Adrenal gland (tissue), 12 donors: ENCODE results near the gene MAML2. TPM values are rescaled to one million over a fixed set of nuclear protein-coding genes. Genes with fewer than 3 reads are reported as not detected.
A peak's percentile ranks its signal among the peaks of the same experiment; 100 is the strongest.

Source experiments
- DNase-seq, 7 donors: peaks; one replicate each; pipeline ENCODE4 v3.0.0-alpha.2; 2019 to 2020
- H3K27ac ChIP-seq, 5 donors: fragments of 200-600 bp; sonication (generic) in 4 of 5; 1 replicate in 3 of 5; 2 replicates in 2 of 5; pipeline versions ENCODE4 v1.5.1 to v1.8.0; 2016 to 2020; ENCODE audit warnings: mild to moderate bottlenecking in 1 of 5
- H3K27me3 ChIP-seq: fragments of 200-600 bp; 2 replicates; pipeline ENCODE4 v1.8.0; 2021
- H3K36me3 ChIP-seq, 2 donors: fragments of 200-600 bp; replicated peaks in 1 of 2; 1 replicate in 1 of 2; 2 replicates in 1 of 2; pipeline versions ENCODE4 v1.5.1 to v1.8.0; 2018 to 2022
- H3K4me1 ChIP-seq, 2 donors: fragments of 200-600 bp; replicated peaks in 1 of 2; 1 replicate in 1 of 2; 2 replicates in 1 of 2; pipeline versions ENCODE4 v1.5.1 to v1.8.0; 2018 to 2021
- H3K4me3 ChIP-seq, 4 donors: fragments of 200-600 bp; sonication (generic) in 3 of 4; one replicate each; pipeline ENCODE4 v1.5.1; 2016 to 2018
- H3K9me3 ChIP-seq, 3 donors: fragments of 200-600 bp; sonication (generic) in 1 of 3; replicated peaks in 1 of 3; 1 replicate in 2 of 3; 2 replicates in 1 of 3; pipeline versions ENCODE4 v1.5.1 to v1.8.0; 2016 to 2021
- POLR2A ChIP-seq, 2 donors: fragments of 450-650 bp; IDR thresholded peaks; one replicate each; pipeline ENCODE4 v1.6.1; 2017; ENCODE audit warnings: antibody characterized with exemption in 2 of 2, mild to moderate bottlenecking in 2 of 2, moderate library complexity in 1 of 2
- WGBS, 4 donors: extraction: QIAGEN DNeasy Blood & Tissue Kit in 2 of 4; methylation state at CpG; one replicate each; pipeline versions ENCODE4 v1.1.5 to v1.1.7; 2013 to 2017; 5-methylcytosine and 5-hydroxymethylcytosine counted together
- intact Hi-C, 2 donors: fragments of 100-400 bp; cut with DNase I; formaldehyde crosslinking; loops; one replicate each; pipeline versions ENCODE4 v1.14.1 to v1.15.0; 2022 to 2023
- polyA plus RNA-seq, 3 donors: library from polyadenylated mRNA; stranded (reverse); fragments of 200-250 nt in 2 of 3; fragments of 350-450 nt in 1 of 3; fragmentation: Illumina TruSeq in 1 of 3; extraction: RNeasy Lipid Tissue Mini Kit (QIAGEN cat#74804) in 1 of 3; gene quantifications; one replicate each; pipeline ENCODE4 v1.2.3, GENCODE V29; 2013 to 2014
- total RNA-seq, 9 donors: library from RNA; depleted of rRNA in 4 of 9; stranded (reverse); fragments of >200 nt in 4 of 9; fragments of 120-200 nt in 1 of 9; fragmentation: NEBNext Ultra II Directional in 1 of 9; extraction: Animal tissue kit (Norgen Biotek cat#: 25700) in 1 of 9; gene quantifications; one replicate each; pipeline versions ENCODE4 v1.1.0 to v1.2.4, GENCODE V29; 2013 to 2023
- TF ChIP-seq, protein P1 (sequence below), 6 experiments: fragments of 450-650 bp in 4 of 6; fragments of 200-600 bp in 2 of 6; sonication (generic) in 1 of 6; IDR thresholded peaks; 1 replicate in 5 of 6; 2 replicates in 1 of 6; pipeline versions ENCODE4 v1.5.1 to v1.8.0; 2016 to 2021; ENCODE audit warnings: antibody characterized with exemption in 6 of 6, mild to moderate bottlenecking in 2 of 6, moderate library complexity in 1 of 6
- donor health status: healthy with polysubstance abuse.
- donor health status: Bipolar disorder and iron deficiency.
- donor health status: DM: yes; HTN: yes; CAD: no.
- donor health status: DM: no; HTN: no; CAD: no.
- donor health status: DM: no; HTN: no; CAD: no.
- donor health status: DM: yes; HTN: yes; CAD: no.

Gene MAML2
- total and polyA plus RNA-seq, 12 donors, result 1.4 to 19.4 (median 7.6) TPM

- intact Hi-C loops, result no loop called here
- peak overlapping the region in 4 of 5 donors; percentile 26 to 92 (median 80) for H3K27ac ChIP-seq
- no peaks in the 10 kb centered on the region for H3K36me3 ChIP-seq
These were observed 3.9 kb downstream of the MAML2 start for GRCh38 chr11:96338910-96339705.

DNA sequence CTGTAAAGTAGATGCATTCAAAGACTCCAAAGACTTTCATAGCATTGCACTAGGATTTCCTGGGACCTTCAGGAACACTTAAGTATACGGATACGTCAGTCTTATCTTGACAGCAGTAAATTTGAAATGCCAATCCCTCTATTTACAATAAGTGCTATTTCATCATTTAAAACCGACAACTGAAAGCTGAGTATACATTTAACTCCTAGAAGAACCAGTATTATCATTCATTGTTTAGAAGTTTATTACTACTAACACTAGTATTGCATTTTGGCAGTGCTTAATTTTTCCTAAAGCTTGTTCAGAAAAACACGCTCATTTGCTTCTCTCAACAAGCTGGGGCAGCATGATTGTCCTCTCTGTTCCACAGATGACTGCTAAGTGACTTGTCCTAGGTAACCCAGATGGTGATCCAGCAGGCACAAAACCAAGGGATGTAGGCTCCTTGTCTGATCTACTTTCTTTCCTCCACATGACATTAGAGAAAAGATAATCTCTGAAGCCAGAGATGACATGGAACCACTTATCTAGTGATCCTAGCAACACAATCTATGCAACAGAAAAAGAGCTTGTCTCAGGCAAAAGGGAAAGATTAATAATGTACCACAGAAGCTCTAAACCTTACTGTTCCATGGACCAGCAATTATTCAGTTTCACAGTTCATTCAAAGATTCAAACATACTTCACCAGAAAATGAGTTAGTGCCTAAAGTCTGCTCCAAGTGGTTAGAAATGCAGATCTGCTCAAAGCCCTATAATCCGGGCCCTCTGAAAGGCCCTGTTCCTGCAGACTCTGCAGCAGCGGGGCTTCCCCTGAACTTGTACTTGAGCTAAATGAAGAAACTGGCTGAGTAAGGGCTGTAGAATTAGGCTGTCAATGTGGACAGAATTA is 5.2 kb downstream of the MAML2 start:
- Histone ChIP-seq H3K4me1 (peaks cover 23 to 51% of the 10 kb centered on the region in 2 donors), H3K27me3 (no peaks in the 10 kb centered on the region), H3K4me3 (peak overlapping the region in 1 of 4 donors; percentile 90), H3K36me3 (no peaks in the 10 kb centered on the region), H3K27ac (peak overlapping the region in 2 of 5 donors; percentile 88 to 92), H3K9me3 (no peaks in the 10 kb centered on the region)
- intact Hi-C loops, result no loop called here
- peak in 3 of 7 donors; percentile 16 to 27 (median 21) for DNase-seq
- WGBS, 4 donors, result 63 to 80% (median 70%) methylated on average over 6 of the region's 6 CpGs
- no peak for TF ChIP-seq POLR2A (IDR thresholded peaks at IDR 0.05)
- TF ChIP-seq, protein P1, sequence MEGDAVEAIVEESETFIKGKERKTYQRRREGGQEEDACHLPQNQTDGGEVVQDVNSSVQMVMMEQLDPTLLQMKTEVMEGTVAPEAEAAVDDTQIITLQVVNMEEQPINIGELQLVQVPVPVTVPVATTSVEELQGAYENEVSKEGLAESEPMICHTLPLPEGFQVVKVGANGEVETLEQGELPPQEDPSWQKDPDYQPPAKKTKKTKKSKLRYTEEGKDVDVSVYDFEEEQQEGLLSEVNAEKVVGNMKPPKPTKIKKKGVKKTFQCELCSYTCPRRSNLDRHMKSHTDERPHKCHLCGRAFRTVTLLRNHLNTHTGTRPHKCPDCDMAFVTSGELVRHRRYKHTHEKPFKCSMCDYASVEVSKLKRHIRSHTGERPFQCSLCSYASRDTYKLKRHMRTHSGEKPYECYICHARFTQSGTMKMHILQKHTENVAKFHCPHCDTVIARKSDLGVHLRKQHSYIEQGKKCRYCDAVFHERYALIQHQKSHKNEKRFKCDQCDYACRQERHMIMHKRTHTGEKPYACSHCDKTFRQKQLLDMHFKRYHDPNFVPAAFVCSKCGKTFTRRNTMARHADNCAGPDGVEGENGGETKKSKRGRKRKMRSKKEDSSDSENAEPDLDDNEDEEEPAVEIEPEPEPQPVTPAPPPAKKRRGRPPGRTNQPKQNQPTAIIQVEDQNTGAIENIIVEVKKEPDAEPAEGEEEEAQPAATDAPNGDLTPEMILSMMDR (IDR thresholded peaks at IDR 0.05), result no peak

More at GRCh38 chr11:96338910-96339705, 3.9 kb downstream of the MAML2 start:
- no peak for TF ChIP-seq POLR2A (IDR thresholded peaks at IDR 0.05)
- TF ChIP-seq, protein P1 (IDR thresholded peaks at IDR 0.05), result no peak
- Histone ChIP-seq H3K9me3 (no peaks in the 10 kb centered on the region), H3K4me1 (peaks cover 23 to 46% of the 10 kb centered on the region in 2 donors), H3K27me3 (no peaks in the 10 kb centered on the region), H3K4me3 (peak overlapping the region in 2 of 4 donors; percentile 2 to 90)
- WGBS, 4 donors, result 21 to 28% (median 24%) methylated on average over 9 to 13 of the region's 13 CpGs
- DNase-seq, result peak; percentile 27 to 73 (median 54)

DNA sequence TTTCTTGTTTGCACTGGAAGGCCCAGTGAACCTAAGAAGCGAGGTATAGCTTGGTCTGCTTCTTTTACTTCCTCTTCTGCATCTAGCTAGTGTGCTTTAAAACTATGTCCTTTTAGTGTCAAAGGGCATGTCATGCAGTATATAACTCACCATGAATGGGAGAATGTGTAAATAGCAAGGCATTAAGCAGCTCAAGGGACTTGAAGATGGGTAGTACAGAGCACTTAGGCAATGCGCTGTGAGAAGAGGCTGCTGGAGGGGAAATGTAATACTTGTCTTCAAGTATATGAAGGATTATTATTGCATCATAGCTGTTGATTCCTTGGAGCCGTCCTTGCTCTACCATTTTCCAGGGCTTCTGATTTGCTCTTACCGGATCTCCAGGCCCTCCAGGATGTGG is 7.6 kb downstream of the MAML2 start:
- Histone ChIP-seq H3K9me3 (no peaks in the 10 kb centered on the region), H3K36me3 (no peaks in the 10 kb centered on the region), H3K4me1 (peaks cover 27 to 55% of the 10 kb centered on the region in 2 donors), H3K27me3 (no peaks in the 10 kb centered on the region), H3K4me3 (no peak overlapping the region), H3K27ac (no peak overlapping the region)
- WGBS, 4 donors, result 74 to 89% (median 83%) methylated on average over 4 of the region's 4 CpGs
- TF ChIP-seq, protein P1 (IDR thresholded peaks at IDR 0.05), result no peak
- TF ChIP-seq POLR2A (IDR thresholded peaks at IDR 0.05), result no peak
- intact Hi-C loops, result no loop called here
- DNase-seq, result no peak

GRCh38 chr11:96334219-96334618 is 8.8 kb downstream of the MAML2 start:
- DNase-seq, result no peak
- H3K9me3 ChIP-seq, result no peaks in the 10 kb centered on the region
- no peaks in the 10 kb centered on the region for H3K27me3 ChIP-seq
- intact Hi-C loops, result no loop called here
- no peaks in the 10 kb centered on the region for H3K36me3 ChIP-seq
- peaks cover 16 to 50% of the 10 kb centered on the region in 2 donors for H3K4me1 ChIP-seq
- WGBS, 4 donors, result 95 to 97% (median 96%) methylated on average over 4 of the region's 4 CpGs
- TF ChIP-seq POLR2A (IDR thresholded peaks at IDR 0.05), result no peak
- TF ChIP-seq, protein P1 (IDR thresholded peaks at IDR 0.05), result no peak
- no peak overlapping the region for H3K4me3 ChIP-seq
- no peak overlapping the region for H3K27ac ChIP-seq
